Measurements from ENCODE around the gene UBA52. TPM values are rescaled to one million over a fixed set of nuclear protein-coding genes. Genes with fewer than 3 reads are reported as not detected.

Gene UBA52
- total and polyA plus RNA-seq, 2 experiments from 2014 or later: 627 to 1,301 TPM

GRCh38 chr19:18576383-18576782, 4.7 kb downstream of the UBA52 start (continued):
- TF ChIP-seq, protein P1, sequence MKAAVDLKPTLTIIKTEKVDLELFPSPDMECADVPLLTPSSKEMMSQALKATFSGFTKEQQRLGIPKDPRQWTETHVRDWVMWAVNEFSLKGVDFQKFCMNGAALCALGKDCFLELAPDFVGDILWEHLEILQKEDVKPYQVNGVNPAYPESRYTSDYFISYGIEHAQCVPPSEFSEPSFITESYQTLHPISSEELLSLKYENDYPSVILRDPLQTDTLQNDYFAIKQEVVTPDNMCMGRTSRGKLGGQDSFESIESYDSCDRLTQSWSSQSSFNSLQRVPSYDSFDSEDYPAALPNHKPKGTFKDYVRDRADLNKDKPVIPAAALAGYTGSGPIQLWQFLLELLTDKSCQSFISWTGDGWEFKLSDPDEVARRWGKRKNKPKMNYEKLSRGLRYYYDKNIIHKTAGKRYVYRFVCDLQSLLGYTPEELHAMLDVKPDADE (IDR thresholded peaks at IDR 0.05): no peak
- TF ChIP-seq ZNF331 (CRISPR knock-in tag; IDR thresholded peaks at IDR 0.05; ENCODE audit: low read depth): no peak
- no peak for TF ChIP-seq REST (IDR thresholded peaks at IDR 0.05; ENCODE audit: unreplicated experiment)
- no peak for TF ChIP-seq JUNB (IDR thresholded peaks at IDR 0.05; ENCODE audit: unreplicated experiment)
- TF ChIP-seq CTCF (conservative IDR thresholded peaks at IDR 0.05; ENCODE audit: low read depth in 2 of 2): no peak
- TF ChIP-seq POLR2AphosphoS5 (IDR thresholded peaks at IDR 0.05; ENCODE audit: low read depth): no peak

GRCh38 chr19:18577365-18577914, 5.8 kb downstream of the UBA52 start:
- Histone ChIP-seq H3K4me1 (ENCODE audit: insufficient read depth) (peaks cover 7% of the 10 kb centered on the region), H3F3A (replicated peaks; ENCODE audit: low read depth) (peaks cover 48% of the 10 kb centered on the region), H3K9me2 (ENCODE audit: insufficient read depth) (no peaks in the 10 kb centered on the region), H3K79me2 (replicated peaks; ENCODE audit: insufficient read depth) (peaks cover 21% of the 10 kb centered on the region), H3K27ac (ENCODE audit: low read depth) (peak overlapping the region; percentile 82), H3K4me3 (no peak overlapping the region), H4K20me1 (replicated peaks; ENCODE audit: insufficient read depth) (peaks cover 26% of the 10 kb centered on the region), H3K36me3 (ENCODE audit: insufficient read depth) (peaks cover 36% of the 10 kb centered on the region), H3K27me3 (ENCODE audit: insufficient read depth) (no peaks in the 10 kb centered on the region), H2AFZ (no peak overlapping the region), H3K4me2 (no peak overlapping the region)
- Mint-ChIP-seq H3K27ac (peak overlapping the region; percentile 94; the same call in 1 of the 2 replicates), H3K4me3 (no peak overlapping the region), H3K36me3 (ENCODE audit: low read depth) (peaks cover 56% of the 10 kb centered on the region), H3K27me3 (ENCODE audit: insufficient read depth, low read depth, poor library complexity) (peaks cover 8% of the 10 kb centered on the region), H3K4me1 (peaks cover 8% of the 10 kb centered on the region), H3K9me3 (no peaks in the 10 kb centered on the region)
- DNase-seq (ENCODE audit: low spot score) (peak; percentile 7), ATAC-seq (no peak)
- TF ChIP-seq REST (IDR thresholded peaks at IDR 0.05; ENCODE audit: unreplicated experiment) (no peak), NANOG (IDR thresholded peaks at IDR 0.05; ENCODE audit: borderline replicate concordance) (no peak)
- TF ChIP-seq, protein P2, sequence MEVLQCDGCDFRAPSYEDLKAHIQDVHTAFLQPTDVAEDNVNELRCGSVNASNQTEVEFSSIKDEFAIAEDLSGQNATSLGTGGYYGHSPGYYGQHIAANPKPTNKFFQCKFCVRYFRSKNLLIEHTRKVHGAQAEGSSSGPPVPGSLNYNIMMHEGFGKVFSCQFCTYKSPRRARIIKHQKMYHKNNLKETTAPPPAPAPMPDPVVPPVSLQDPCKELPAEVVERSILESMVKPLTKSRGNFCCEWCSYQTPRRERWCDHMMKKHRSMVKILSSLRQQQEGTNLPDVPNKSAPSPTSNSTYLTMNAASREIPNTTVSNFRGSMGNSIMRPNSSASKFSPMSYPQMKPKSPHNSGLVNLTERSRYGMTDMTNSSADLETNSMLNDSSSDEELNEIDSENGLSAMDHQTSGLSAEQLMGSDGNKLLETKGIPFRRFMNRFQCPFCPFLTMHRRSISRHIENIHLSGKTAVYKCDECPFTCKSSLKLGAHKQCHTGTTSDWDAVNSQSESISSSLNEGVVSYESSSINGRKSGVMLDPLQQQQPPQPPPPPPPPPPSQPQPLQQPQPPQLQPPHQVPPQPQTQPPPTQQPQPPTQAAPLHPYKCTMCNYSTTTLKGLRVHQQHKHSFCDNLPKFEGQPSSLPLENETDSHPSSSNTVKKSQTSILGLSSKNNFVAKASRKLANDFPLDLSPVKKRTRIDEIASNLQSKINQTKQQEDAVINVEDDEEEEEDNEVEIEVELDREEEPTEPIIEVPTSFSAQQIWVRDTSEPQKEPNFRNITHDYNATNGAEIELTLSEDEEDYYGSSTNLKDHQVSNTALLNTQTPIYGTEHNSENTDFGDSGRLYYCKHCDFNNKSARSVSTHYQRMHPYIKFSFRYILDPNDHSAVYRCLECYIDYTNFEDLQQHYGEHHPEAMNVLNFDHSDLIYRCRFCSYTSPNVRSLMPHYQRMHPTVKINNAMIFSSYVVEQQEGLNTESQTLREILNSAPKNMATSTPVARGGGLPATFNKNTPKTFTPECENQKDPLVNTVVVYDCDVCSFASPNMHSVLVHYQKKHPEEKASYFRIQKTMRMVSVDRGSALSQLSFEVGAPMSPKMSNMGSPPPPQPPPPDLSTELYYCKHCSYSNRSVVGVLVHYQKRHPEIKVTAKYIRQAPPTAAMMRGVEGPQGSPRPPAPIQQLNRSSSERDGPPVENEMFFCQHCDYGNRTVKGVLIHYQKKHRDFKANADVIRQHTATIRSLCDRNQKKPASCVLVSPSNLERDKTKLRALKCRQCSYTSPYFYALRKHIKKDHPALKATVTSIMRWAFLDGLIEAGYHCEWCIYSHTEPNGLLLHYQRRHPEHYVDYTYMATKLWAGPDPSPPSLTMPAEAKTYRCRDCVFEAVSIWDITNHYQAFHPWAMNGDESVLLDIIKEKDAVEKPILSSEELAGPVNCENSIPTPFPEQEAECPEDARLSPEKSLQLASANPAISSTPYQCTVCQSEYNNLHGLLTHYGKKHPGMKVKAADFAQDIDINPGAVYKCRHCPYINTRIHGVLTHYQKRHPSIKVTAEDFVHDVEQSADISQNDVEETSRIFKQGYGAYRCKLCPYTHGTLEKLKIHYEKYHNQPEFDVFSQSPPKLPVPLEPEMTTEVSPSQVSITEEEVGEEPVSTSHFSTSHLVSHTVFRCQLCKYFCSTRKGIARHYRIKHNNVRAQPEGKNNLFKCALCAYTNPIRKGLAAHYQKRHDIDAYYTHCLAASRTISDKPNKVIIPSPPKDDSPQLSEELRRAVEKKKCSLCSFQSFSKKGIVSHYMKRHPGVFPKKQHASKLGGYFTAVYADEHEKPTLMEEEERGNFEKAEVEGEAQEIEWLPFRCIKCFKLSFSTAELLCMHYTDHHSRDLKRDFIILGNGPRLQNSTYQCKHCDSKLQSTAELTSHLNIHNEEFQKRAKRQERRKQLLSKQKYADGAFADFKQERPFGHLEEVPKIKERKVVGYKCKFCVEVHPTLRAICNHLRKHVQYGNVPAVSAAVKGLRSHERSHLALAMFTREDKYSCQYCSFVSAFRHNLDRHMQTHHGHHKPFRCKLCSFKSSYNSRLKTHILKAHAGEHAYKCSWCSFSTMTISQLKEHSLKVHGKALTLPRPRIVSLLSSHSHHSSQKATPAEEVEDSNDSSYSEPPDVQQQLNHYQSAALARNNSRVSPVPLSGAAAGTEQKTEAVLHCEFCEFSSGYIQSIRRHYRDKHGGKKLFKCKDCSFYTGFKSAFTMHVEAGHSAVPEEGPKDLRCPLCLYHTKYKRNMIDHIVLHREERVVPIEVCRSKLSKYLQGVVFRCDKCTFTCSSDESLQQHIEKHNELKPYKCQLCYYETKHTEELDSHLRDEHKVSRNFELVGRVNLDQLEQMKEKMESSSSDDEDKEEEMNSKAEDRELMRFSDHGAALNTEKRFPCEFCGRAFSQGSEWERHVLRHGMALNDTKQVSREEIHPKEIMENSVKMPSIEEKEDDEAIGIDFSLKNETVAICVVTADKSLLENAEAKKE (CRISPR knock-in tag; IDR thresholded peaks at IDR 0.05): no peak
